Keratinocyte (primary cell): Measurements from ENCODE around the gene MS4A13. TPM values are rescaled to one million over a fixed set of nuclear protein-coding genes. Genes with fewer than 3 reads are reported as not detected.

Experiments
- DNase-seq: peaks from one replicate; pipeline ENCODE4 v3.0.0-alpha.2; 2011; ENCODE audit warnings: low read depth, missing footprints, low spot score
- FAIRE-seq: peaks from 2 replicates; lab custom pipeline; 2011; peaks lifted over from hg19 to GRCh38; lab: Jason Lieb, UNC
- H2AFZ ChIP-seq: 2 replicates; pipeline ENCODE4 v1.6.0; 2012; ENCODE audit warnings: low read length, control low read depth, inconsistent platforms; ENCODE audit not compliant: control insufficient read depth
- H3K27ac ChIP-seq: 2 replicates; pipeline ENCODE4 v1.5.1; 2011; ENCODE audit warnings: low read length; ENCODE audit not compliant: control insufficient read depth, insufficient read depth
- H3K27me3 ChIP-seq: 3 replicates; pipeline ENCODE4 v1.6.0; 2011; ENCODE audit warnings: low read length; ENCODE audit not compliant: control insufficient read depth, insufficient read depth; ENCODE audit errors: extremely low read depth
- H3K36me3 ChIP-seq, 2 experiments: 2 replicates in 1 of 2; 3 replicates in 1 of 2; pipeline ENCODE4 v1.5.1; 2011; ENCODE audit warnings: low read length in 2 of 2, mild to moderate bottlenecking in 1 of 2; ENCODE audit not compliant: control insufficient read depth in 2 of 2, insufficient read depth in 2 of 2; ENCODE audit errors: extremely low read depth in 1 of 2
- H3K4me1 ChIP-seq: 3 replicates; pipeline ENCODE4 v1.5.1; 2011; ENCODE audit warnings: low read length; ENCODE audit not compliant: control insufficient read depth, insufficient read depth; ENCODE audit errors: extremely low read depth
- H3K4me2 ChIP-seq: 3 replicates; pipeline ENCODE4 v1.6.0; 2011; ENCODE audit warnings: low read depth, low read length; ENCODE audit not compliant: control insufficient read depth, insufficient read depth; ENCODE audit errors: extremely low read depth
- H3K4me3 ChIP-seq, 3 experiments: fragments of 200-600 bp in 1 of 3; sonication (generic) in 1 of 3; 2 replicates in 2 of 3; 3 replicates in 1 of 3; pipeline ENCODE4 v1.5.1; 2011 to 2016; ENCODE audit warnings: low read length in 3 of 3, mild to moderate bottlenecking in 3 of 3, control low read depth in 2 of 3, inconsistent platforms in 1 of 3, low read depth in 1 of 3, mixed read lengths in 1 of 3, mixed run types in 1 of 3, moderate library complexity in 1 of 3; ENCODE audit not compliant: control insufficient read depth in 2 of 3, insufficient read depth in 2 of 3; ENCODE audit errors: extremely low read depth in 1 of 3
- H3K79me2 ChIP-seq: 2 replicates; pipeline ENCODE4 v1.6.0; 2012; ENCODE audit warnings: low read length; ENCODE audit not compliant: control insufficient read depth, insufficient read depth
- H3K9ac ChIP-seq: 3 replicates; pipeline ENCODE4 v1.6.0; 2011; ENCODE audit warnings: low read length; ENCODE audit not compliant: control insufficient read depth, insufficient read depth; ENCODE audit errors: extremely low read depth
- H3K9me1 ChIP-seq: 3 replicates; pipeline ENCODE4 v1.6.0; 2011; ENCODE audit warnings: low read length; ENCODE audit not compliant: control insufficient read depth, insufficient read depth; ENCODE audit errors: extremely low read depth
- H3K9me3 ChIP-seq: 2 replicates; pipeline ENCODE4 v1.5.1; 2012; ENCODE audit warnings: low read depth, low read length; ENCODE audit not compliant: control insufficient read depth
- H4K20me1 ChIP-seq: 3 replicates; pipeline ENCODE4 v1.6.0; 2011; ENCODE audit warnings: low read length; ENCODE audit not compliant: control insufficient read depth, insufficient read depth; ENCODE audit errors: extremely low read depth
- EZH2 ChIP-seq: IDR thresholded peaks from one replicate; pipeline ENCODE4 v1.6.1; 2012; ENCODE audit warnings: inconsistent platforms, mild to moderate bottlenecking, low read length, moderate library complexity
- dilution Hi-C: fragments of 300-500 bp; cut with MboI; formaldehyde crosslinking; loops from one replicate; pipeline ENCODE4 v1.7.0; 2020; ENCODE audit warnings: low sequenced_read_pairs; ENCODE audit not compliant: extremely low pct_ligation_motif_present
- polyA plus RNA-seq, 5 experiments: library from polyadenylated mRNA; depleted of rRNA in 3 of 5; stranded (reverse) in 3 of 5; stranded (forward) in 1 of 5; unstranded in 1 of 5; fragments of >200 nt; gene quantifications; 1 replicate in 1 of 5; 2 replicates in 3 of 5; 3 replicates in 1 of 5; pipeline versions ENCODE4 v1.2.1 to v1.2.3, GENCODE V29; 2011 to 2012; ENCODE audit warnings: missing spikeins in 2 of 5, low read depth in 1 of 5, low replicate concordance in 1 of 5
- TF ChIP-seq, protein P1 (sequence below), 3 experiments: IDR thresholded peaks in 1 of 3; conservative IDR thresholded peaks in 1 of 3; optimal IDR thresholded peaks in 1 of 3; 2 replicates in 2 of 3; 3 replicates in 1 of 3; pipeline versions ENCODE3 to v1.5.1; 2011; ENCODE audit warnings: low read length in 3 of 3, mild to moderate bottlenecking in 3 of 3, moderate library complexity in 2 of 3, control low read depth in 1 of 3, inconsistent platforms in 1 of 3; ENCODE audit not compliant: insufficient read depth in 2 of 3; ENCODE audit errors: extremely low read depth in 1 of 3

MS4A13 gene
- polyA plus RNA-seq, 1 donor (not counting 4 experiments of a cell fraction or from before 2014, with no cell fraction given) = not detected

- Histone ChIP-seq H3K9me3 (peaks cover 2% of the 10 kb centered on the region), H3K9ac (no peak overlapping the region), H3K27ac (no peak overlapping the region), H2AFZ (no peak overlapping the region), H3K4me1 (no peaks in the 10 kb centered on the region), H3K36me3 (no peaks in the 10 kb centered on the region), H3K79me2 (no peaks in the 10 kb centered on the region), H3K27me3 (no peaks in the 10 kb centered on the region), H4K20me1 (no peaks in the 10 kb centered on the region), H3K4me2 (no peak overlapping the region), H3K9me1 (no peaks in the 10 kb centered on the region), H3K4me3 (no peak overlapping the region)
- no peak for TF ChIP-seq EZH2
- TF ChIP-seq, protein P1, sequence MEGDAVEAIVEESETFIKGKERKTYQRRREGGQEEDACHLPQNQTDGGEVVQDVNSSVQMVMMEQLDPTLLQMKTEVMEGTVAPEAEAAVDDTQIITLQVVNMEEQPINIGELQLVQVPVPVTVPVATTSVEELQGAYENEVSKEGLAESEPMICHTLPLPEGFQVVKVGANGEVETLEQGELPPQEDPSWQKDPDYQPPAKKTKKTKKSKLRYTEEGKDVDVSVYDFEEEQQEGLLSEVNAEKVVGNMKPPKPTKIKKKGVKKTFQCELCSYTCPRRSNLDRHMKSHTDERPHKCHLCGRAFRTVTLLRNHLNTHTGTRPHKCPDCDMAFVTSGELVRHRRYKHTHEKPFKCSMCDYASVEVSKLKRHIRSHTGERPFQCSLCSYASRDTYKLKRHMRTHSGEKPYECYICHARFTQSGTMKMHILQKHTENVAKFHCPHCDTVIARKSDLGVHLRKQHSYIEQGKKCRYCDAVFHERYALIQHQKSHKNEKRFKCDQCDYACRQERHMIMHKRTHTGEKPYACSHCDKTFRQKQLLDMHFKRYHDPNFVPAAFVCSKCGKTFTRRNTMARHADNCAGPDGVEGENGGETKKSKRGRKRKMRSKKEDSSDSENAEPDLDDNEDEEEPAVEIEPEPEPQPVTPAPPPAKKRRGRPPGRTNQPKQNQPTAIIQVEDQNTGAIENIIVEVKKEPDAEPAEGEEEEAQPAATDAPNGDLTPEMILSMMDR (optimal IDR thresholded peaks at IDR 0.05 in 1 of 3, IDR thresholded peaks at IDR 0.05 in 1 of 3, conservative IDR thresholded peaks at IDR 0.05 in 1 of 3; ENCODE audit: extremely low read depth in 1 of 3, insufficient read depth in 2 of 3, low read length in 3 of 3) = no peak
- DNase-seq (no peak), FAIRE-seq (no peak)
- dilution Hi-C loops = no loop called here
These were observed 32.8 kb upstream of the MS4A13 start for GRCh38 chr11:60482361-60482760.

- H2AFZ ChIP-seq = no peak overlapping the region
- no peaks in the 10 kb centered on the region for H4K20me1 ChIP-seq
- no peaks in the 10 kb centered on the region for H3K4me1 ChIP-seq
- no peaks in the 10 kb centered on the region for H3K9me1 ChIP-seq
- no peak overlapping the region for H3K4me3 ChIP-seq
- no peak overlapping the region for H3K9ac ChIP-seq
- FAIRE-seq = no peak
- H3K27me3 ChIP-seq = no peaks in the 10 kb centered on the region
- no peaks in the 10 kb centered on the region for H3K79me2 ChIP-seq
- no peak for DNase-seq
- no peak overlapping the region for H3K27ac ChIP-seq
- no peaks in the 10 kb centered on the region for H3K36me3 ChIP-seq
- H3K4me2 ChIP-seq = no peak overlapping the region
- no peak for TF ChIP-seq EZH2
- TF ChIP-seq, protein P1 (optimal IDR thresholded peaks at IDR 0.05 in 1 of 3, IDR thresholded peaks at IDR 0.05 in 1 of 3, conservative IDR thresholded peaks at IDR 0.05 in 1 of 3; ENCODE audit: extremely low read depth in 1 of 3, insufficient read depth in 2 of 3, low read length in 3 of 3) = no peak
- peaks cover 2% of the 10 kb centered on the region for H3K9me3 ChIP-seq
- dilution Hi-C loops = no loop called here
These were observed 29.2 kb upstream of the MS4A13 start for GRCh38 chr11:60485987-60486386.
